G401 (cell line): ENCODE results near the gene LIX1. TPM values are rescaled to one million over a fixed set of nuclear protein-coding genes. Genes with fewer than 3 reads are reported as not detected.

Source experiments
- DNase-seq: peaks from one replicate; pipeline ENCODE4 v3.0.0-alpha.2; 2015; ENCODE audit warnings: low spot score
- in situ Hi-C: cut with HindIII; loops from 2 replicates; pipeline ENCODE4 v1.10.0; 2016; ENCODE audit warnings: low sequenced_read_pairs, mixed read lengths
- total RNA-seq: library from RNA; depleted of rRNA; stranded (reverse); fragments of >200 nt; shearing (Covaris generic); gene quantifications from 2 replicates; pipeline ENCODE4 v1.2.3, GENCODE V29; 2014

The LIX1 gene
- total RNA-seq, 1 experiment from 2014 or later, result 1.0 TPM

- in situ Hi-C loops, result no loop called here
- no peak for DNase-seq
Measured at GRCh38 chr5:97111616-97112015, 30.8 kb downstream of the LIX1 start.

- in situ Hi-C loops, result no loop called here
- DNase-seq, result no peak
Measured at GRCh38 chr5:97111004-97111403, 31.4 kb downstream of the LIX1 start.

GRCh38 chr5:97107318-97107717 is 35.1 kb downstream of the LIX1 start:
- DNase-seq, result no peak
- in situ Hi-C loops, result no loop called here

GRCh38 chr5:97106216-97106581 is 36.2 kb downstream of the LIX1 start:
- in situ Hi-C loops, result no loop called here
- no peak for DNase-seq

GRCh38 chr5:97105501-97106215 is 36.8 kb downstream of the LIX1 start:
- DNase-seq, result no peak
- in situ Hi-C loops, result no loop called here

GRCh38 chr5:97102010-97102470 is 40.4 kb downstream of the LIX1 start:
- no peak for DNase-seq
- in situ Hi-C loops, result no loop called here

GRCh38 chr5:97101189-97101910 is 41.1 kb downstream of the LIX1 start:
- in situ Hi-C loops, result no loop called here
- peak; percentile 21 for DNase-seq

GRCh38 chr5:97100476-97100875 is 41.9 kb downstream of the LIX1 start:
- in situ Hi-C loops, result no loop called here
- no peak for DNase-seq

GRCh38 chr5:97098922-97099321 is 43.5 kb downstream of the LIX1 start:
- DNase-seq, result no peak
- in situ Hi-C loops, result no loop called here

GRCh38 chr5:97097326-97098230 is 44.8 kb downstream of the LIX1 start:
- no peak for DNase-seq
- in situ Hi-C loops, result no loop called here

- in situ Hi-C loops, result no loop called here
- DNase-seq, result no peak
Measured at GRCh38 chr5:97096846-97097245, 45.6 kb downstream of the LIX1 start.

- in situ Hi-C loops, result no loop called here
- no peak for DNase-seq
Measured at GRCh38 chr5:97096191-97096590, 46.2 kb downstream of the LIX1 start.

GRCh38 chr5:97095318-97095732 is 47.1 kb downstream of the LIX1 start:
- in situ Hi-C loops, result no loop called here
- no peak for DNase-seq

GRCh38 chr5:97094579-97095317 is 47.7 kb downstream of the LIX1 start:
- in situ Hi-C loops, result no loop called here
- DNase-seq, result no peak

- no peak for DNase-seq
- in situ Hi-C loops, result no loop called here
Measured at GRCh38 chr5:97093193-97093592, 49.2 kb downstream of the LIX1 start.

- DNase-seq, result no peak
- in situ Hi-C loops, result no loop called here
Measured at GRCh38 chr5:97090944-97091343, 51.5 kb downstream of the LIX1 start.

GRCh38 chr5:97089149-97089801 is 53.1 kb downstream of the LIX1 start:
- no peak for DNase-seq
- in situ Hi-C loops, result no loop called here

- no peak for DNase-seq
- in situ Hi-C loops, result no loop called here
Measured at GRCh38 chr5:97088774-97089148, 53.6 kb downstream of the LIX1 start.

- no peak for DNase-seq
Measured at GRCh38 chr5:97087138-97087537, 55.3 kb downstream of the LIX1 start.

More at GRCh38 chr5:97087138-97087537, 55.3 kb downstream of the LIX1 start:
- in situ Hi-C loops, result no loop called here
